SKM-1 treated with dmso at 0.1 percent for 144 hours (cell line): ENCODE results near the gene TTBK2.

Source experiments
- DNase-seq: peaks from one replicate; lab custom pipeline; 2025; ENCODE audit not compliant: unreplicated experiment; lab: John Stamatoyannopoulos, UW

The TTBK2 gene

GRCh38 chr15:42832576-42832975 lies 88.0 kb downstream of the TTBK2 start:
- no peak for DNase-seq

GRCh38 chr15:42826251-42826890 lies 94.2 kb downstream of the TTBK2 start:
- no peak for DNase-seq

- DNase-seq, result no peak
Observed at GRCh38 chr15:42825599-42825998, 95.0 kb downstream of the TTBK2 start.

DNA sequence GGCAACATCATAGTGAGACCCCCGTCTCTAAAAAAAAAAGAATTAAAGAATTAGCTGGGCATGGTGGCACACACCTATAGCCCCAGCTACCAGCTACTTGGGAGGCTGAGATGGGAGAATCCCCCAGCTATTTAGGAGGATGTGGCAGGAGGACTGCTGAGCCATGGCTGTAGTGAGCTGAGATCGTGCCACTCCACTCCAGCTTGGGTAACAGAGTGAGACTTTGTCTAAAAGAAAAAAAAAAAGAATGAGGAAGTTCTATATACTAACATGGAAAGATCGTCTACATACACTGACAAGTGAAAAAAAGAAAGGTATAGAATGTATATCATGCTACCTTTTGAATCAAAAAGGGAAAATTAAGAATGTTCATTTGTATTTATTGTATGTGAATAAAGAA lies 99.8 kb downstream of the TTBK2 start:
- DNase-seq, result peak; percentile 5

- DNase-seq, result no peak
Observed at GRCh38 chr15:42819786-42820185, 100.8 kb downstream of the TTBK2 start.

DNA sequence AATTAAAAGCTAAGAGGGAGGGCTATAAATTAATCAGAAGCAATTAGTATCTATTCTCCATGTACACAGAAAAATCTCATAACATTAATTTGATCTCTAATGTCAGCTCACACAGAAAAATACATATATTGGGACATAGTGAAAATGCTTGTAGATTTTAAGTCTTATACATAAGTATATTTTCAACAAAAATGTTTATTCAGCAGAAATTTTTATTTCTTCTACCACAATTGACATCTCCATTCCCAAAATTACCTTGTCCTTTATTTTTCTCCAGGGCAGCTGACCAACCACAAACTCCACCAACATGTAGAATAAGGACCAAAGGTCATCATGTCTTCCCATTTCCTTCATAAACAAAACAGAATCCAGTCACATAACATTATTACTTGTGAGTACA lies 109.1 kb downstream of the TTBK2 start:
- DNase-seq, result no peak

- DNase-seq, result no peak
Observed at GRCh38 chr15:42808913-42809312, 111.7 kb downstream of the TTBK2 start.

- no peak for DNase-seq
Observed at GRCh38 chr15:42805266-42805665, 115.3 kb downstream of the TTBK2 start.

DNA sequence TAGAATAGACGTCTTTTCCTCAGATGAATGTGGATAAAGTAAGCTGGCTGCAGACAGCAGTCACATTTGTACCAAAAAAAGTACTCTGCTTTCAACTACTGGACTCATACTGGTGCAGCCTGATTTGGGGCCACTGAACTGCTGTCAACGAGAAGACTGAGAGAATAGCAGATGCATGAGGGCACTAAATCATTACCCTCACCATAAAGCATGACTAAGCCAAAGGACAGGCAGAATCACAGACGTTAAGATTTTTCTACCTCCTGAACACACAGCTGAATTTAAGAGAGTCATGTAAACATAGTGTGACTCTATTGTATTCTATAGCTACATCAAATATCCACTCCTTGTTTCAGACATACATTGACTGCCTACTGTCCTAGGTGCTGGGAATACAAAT lies 115.8 kb downstream of the TTBK2 start:
- no peak for DNase-seq

DNA sequence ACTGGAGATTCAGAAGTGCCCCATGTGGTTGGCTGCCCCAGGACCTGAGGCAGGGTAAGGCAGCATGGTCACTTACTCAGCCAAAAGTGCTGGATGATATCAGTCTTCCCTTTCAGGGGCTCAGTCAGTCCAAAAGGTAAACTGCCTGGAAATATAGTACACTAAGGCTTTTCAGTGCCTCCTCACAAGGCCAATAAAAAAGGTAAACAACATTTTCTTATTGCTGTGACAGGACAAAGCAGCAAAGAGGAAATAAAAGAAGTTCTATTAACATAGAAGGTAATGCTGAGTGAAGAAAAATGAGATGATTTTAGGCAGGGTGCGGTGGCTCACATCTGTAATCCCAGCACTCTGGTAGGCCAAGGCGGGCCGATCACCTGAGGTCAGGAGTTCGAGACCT lies 117.1 kb downstream of the TTBK2 start:
- no peak for DNase-seq

DNA sequence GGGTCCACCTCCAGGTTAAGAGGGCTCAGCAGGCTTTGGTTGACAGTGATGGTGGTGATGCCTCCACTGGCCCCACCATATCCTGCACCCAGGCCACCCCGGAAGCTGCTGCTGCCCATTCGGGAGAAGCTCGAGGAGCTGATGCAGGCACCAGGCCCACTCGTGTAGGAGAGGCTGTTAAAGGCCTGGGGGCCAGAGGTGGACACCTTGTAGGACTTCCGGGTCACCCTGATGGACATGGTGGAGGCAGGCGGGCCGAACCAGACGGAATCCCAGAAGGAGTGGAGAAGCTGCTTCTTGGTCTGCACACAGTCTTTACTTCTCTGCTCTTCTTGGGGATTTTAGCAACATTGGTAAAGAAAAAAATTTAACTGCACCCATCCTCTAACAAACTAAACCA lies 118.4 kb downstream of the TTBK2 start:
- DNase-seq, result no peak

DNA sequence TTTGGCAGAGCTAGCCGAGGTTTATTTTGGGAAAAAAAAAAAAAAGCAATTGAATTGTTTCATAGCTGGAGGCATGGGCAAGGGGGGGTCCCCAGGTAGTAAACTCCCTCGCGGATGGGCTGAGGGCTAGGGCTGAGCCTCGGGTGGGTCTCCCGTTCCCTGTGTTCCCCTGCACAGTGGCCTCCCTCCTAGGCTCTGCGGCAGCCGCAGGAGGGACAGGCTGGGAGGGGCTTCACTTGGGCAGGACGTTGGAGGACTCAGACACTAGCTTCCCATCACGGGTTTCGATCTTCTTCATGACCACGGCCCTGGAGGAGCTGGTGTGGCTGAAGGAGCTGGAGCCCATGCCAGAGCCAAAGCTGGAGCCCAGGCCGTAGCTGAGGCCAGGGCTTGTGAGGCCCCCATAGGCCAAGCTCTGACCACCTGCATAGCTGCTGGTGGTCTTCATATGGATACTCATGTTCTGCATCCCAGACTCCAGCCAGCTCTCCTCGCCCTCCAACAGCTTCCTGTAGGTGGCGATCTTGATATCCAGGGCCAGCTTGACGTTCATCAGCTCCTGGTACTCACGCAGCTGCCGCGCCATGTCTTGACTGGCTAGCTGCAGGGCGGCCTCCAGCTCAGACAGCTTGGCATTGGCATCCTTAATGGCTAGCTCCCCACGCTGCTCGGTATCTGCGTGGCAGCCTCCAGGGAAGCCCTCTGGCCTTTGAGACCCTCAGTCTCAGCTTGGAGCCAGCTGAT lies 119.7 kb downstream of the TTBK2 start:
- DNase-seq, result no peak

DNA sequence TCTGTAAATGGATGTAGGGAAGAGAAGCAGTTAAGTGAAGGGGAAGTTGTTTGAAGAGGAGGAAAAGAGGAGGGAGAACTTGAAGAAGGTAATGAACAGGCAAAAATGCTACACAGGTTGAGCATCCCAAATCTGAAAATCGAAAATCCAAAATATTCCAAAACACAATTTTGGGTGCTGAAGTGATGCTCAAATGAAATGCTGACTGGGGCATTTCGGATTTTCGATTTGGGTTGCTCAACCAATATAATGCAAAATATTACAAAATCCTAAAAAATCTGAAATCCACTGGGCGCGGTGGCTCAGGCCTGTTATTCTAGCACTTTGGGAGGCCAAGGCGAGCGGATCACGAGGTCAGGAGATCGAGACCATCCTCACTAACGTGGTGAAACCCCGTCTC lies 121.8 kb downstream of the TTBK2 start:
- DNase-seq, result no peak

DNA sequence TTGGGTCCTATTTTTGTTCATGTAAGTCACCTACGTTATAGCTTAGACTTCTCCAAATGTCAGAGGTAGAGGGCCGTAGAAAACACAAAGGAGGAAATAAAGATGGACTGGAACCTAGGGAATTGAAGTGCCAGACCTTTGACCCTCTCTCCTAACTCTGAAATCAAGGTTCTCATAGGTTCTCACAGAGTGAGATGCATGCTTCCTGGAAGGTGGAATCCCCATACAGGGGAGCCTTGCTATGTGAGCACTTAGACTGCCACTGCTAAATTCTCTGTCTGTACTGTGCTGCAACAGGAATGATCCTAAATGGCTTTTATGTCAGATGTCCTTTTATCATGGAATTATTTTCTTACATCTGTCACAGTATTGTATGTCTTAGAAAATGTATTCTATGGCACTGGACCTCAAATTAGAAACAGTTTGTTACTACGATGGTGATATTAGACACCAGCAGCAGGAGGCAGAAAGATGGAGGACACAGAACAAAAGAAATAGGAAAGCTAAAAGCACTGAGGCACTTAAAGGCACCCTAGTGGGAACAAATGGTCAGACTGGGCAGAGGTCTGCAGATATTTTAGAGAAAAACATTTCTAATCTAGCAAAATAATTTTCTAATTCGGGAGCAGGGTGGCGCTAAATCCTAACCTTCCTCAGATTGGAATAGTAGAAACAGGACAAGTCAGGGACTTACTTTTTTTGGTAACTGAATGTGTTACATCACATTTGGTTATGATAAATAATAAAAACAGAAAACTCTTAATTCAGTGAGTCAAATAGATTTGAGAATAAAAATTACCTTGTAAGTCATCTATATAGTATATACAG lies 123.4 kb downstream of the TTBK2 start:
- DNase-seq, result no peak

GRCh38 chr15:42788725-42789124 lies 131.9 kb downstream of the TTBK2 start:
- peak; percentile 52 for DNase-seq

- DNase-seq, result no peak
Observed at GRCh38 chr15:42786978-42787377, 133.6 kb downstream of the TTBK2 start.

DNA sequence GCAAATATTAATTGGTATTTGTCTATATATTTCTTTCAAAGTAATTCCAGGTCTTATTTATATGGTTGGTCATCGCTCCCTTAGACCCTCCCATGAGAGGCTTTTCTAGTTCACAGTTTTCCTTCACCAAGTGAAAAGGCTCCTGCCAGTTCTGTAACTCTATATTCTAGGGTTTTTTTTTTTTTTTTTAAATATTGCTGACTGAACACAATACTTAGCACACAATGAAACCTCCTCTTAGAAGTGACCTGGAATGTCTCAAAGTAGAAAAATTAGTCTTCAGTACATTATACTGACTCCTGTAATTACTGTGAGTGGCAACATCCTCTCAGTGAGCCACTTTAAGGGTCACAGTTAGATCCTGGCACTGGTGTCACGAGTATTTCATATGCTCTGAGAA lies 135.0 kb downstream of the TTBK2 start:
- DNase-seq, result no peak

- DNase-seq, result no peak
Observed at GRCh38 chr15:42784705-42785104, 135.9 kb downstream of the TTBK2 start.

DNA sequence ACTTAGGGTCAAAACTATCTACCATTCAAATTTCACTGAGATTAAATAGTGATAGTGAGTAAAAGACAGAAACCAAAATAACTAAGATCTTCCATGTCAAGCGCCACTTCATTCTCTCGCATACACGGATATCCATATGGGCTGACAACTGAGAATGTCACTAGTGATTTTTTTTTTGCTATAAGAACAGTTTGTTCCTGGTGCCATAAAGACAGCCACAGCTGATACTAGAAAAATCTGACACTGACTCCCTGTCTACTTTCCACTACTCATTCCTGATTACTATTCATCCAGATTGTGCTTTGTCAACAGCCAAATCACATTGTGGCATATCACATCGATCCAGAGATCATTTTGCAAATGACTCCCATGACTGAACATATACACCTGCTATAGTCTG lies 137.9 kb downstream of the TTBK2 start:
- no peak for DNase-seq

DNA sequence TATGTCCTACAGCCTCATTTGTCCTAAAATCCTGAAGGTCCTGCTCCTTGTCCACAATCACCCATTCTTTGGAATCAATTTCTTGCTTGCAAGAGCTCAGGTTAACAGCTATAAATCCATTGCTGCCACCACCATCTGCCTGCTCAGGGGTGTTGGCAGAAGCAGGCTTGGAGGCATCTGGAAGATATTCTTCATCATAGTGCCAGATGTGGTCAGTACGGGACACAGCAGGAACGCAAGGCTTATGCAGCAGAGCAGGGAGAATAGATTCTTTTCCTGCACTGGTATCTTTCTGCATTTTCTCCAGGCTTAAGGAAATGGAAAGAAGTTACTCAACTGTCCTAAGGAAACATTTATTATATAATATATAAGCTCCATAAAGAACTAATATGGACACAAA lies 145.2 kb downstream of the TTBK2 start:
- DNase-seq, result no peak

DNA sequence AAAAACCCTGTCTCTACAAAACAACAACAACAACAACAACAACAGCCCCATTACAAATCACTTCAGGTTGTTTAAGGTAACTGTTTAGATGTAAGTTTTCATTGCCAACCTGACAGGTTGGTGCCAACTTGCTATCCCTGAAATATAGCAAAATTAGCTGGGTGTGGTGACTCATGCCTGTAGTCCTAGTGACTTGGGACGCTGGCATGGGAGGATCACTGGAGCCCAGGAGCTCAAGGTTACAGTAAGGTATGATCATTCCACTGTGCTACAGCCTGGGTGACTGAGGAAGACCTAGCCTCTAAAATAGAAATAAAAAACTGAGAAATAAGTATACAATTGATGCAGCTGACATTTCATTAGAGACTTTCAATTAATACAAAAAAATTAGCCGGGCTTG lies 147.7 kb downstream of the TTBK2 start:
- no peak for DNase-seq

DNA sequence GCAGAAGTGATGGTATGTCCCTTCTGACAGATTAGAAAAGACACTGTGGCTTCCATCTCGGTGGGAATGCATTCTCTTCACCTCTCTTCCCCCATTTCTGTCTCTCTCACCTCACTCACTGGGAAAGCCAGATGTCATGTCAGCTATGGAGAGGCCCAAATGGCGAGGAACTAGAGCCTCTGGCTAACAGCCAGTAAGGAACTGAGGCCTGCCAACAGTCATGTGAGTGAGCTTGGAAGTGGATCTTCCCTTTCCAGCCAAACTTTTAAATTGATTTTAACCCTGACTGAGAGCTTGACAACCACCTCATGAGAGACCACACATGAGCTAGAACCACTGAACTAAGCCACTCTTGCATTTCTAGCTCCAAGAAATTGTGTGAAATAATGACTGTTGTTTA lies 148.4 kb downstream of the TTBK2 start:
- no peak for DNase-seq
